Mesenchymal stem cell (in vitro differentiated cells and primary cell): ENCODE data around the gene RIMS1.
A peak's percentile ranks its signal among the peaks of the same experiment; 100 is the strongest.

ENCODE experiments used
- DNase-seq: peaks from one replicate; pipeline ENCODE4 v3.0.0-alpha.2; 2013
- H2AFZ ChIP-seq: one replicate; pipeline ENCODE4 v1.6.1; 2013; ENCODE audit warnings: low read depth, mild to moderate bottlenecking, control low read depth, inconsistent platforms, low read length, moderate library complexity
- H2AK5ac ChIP-seq: 2 replicates; pipeline ENCODE4 v1.6.1; 2013; ENCODE audit warnings: low read length, moderate library complexity, mild to moderate bottlenecking, inconsistent platforms; ENCODE audit not compliant: severe bottlenecking
- H2BK120ac ChIP-seq: one replicate; pipeline ENCODE4 v1.6.1; 2013; ENCODE audit warnings: low read depth, mild to moderate bottlenecking, inconsistent platforms, low read length, moderate library complexity
- H2BK12ac ChIP-seq, 2 experiments: one replicate each; pipeline ENCODE4 v1.6.1; 2013; ENCODE audit warnings: inconsistent platforms in 2 of 2, low read length in 2 of 2, mild to moderate bottlenecking in 2 of 2, moderate library complexity in 2 of 2, control low read depth in 1 of 2
- H2BK15ac ChIP-seq: one replicate; pipeline ENCODE4 v1.6.1; 2013; ENCODE audit warnings: mild to moderate bottlenecking, low read depth, inconsistent platforms; ENCODE audit not compliant: poor library complexity, severe bottlenecking
- H2BK5ac ChIP-seq: 2 replicates; pipeline ENCODE4 v1.6.1; 2013; ENCODE audit warnings: low read depth, mild to moderate bottlenecking, low read length, control low read depth, inconsistent platforms; ENCODE audit not compliant: poor library complexity, severe bottlenecking
- H3K14ac ChIP-seq, 2 experiments: one replicate each; pipeline ENCODE4 v1.6.1; 2013; ENCODE audit warnings: inconsistent platforms in 2 of 2, low read length in 2 of 2, control low read depth in 1 of 2, mild to moderate bottlenecking in 1 of 2, moderate library complexity in 1 of 2
- H3K18ac ChIP-seq, 2 experiments: one replicate each; pipeline ENCODE4 v1.6.1; 2013; ENCODE audit warnings: inconsistent platforms in 2 of 2, low read length in 2 of 2, control low read depth in 1 of 2, low read depth in 1 of 2, mild to moderate bottlenecking in 1 of 2
- H3K23ac ChIP-seq, 2 experiments: one replicate each; pipeline ENCODE4 v1.6.1; 2013; ENCODE audit warnings: inconsistent platforms in 2 of 2, low read length in 2 of 2, mild to moderate bottlenecking in 2 of 2, moderate library complexity in 2 of 2, control low read depth in 1 of 2
- H3K27ac ChIP-seq: 2 replicates; pipeline ENCODE4 v1.5.1; 2013; ENCODE audit warnings: mild to moderate bottlenecking, moderate library complexity, low read length, control low read depth, inconsistent platforms; ENCODE audit not compliant: poor library complexity, severe bottlenecking
- H3K27me3 ChIP-seq, 2 experiments: 2 replicates each; pipeline versions ENCODE4 v1.6.1 to v1.7.0; 2013; ENCODE audit warnings: low read length in 2 of 2, mild to moderate bottlenecking in 2 of 2, moderate library complexity in 2 of 2, control low read depth in 1 of 2, inconsistent platforms in 1 of 2; ENCODE audit not compliant: control insufficient read depth in 1 of 2, insufficient read depth in 1 of 2
- H3K36me3 ChIP-seq, 2 experiments: 2 replicates each; pipeline versions ENCODE4 v1.6.1 to v1.7.0; 2013; ENCODE audit warnings: low read length in 2 of 2, control low read depth in 1 of 2, inconsistent platforms in 1 of 2, low read depth in 1 of 2, mild to moderate bottlenecking in 1 of 2; ENCODE audit not compliant: insufficient read depth in 2 of 2, control insufficient read depth in 1 of 2
- H3K4ac ChIP-seq, 2 experiments: one replicate each; pipeline ENCODE4 v1.6.1; 2013; ENCODE audit warnings: inconsistent platforms in 2 of 2, low read length in 2 of 2, mild to moderate bottlenecking in 2 of 2, moderate library complexity in 2 of 2, control low read depth in 1 of 2, low read depth in 1 of 2
- H3K4me1 ChIP-seq: 2 replicates; pipeline ENCODE4 v1.6.1; 2013; ENCODE audit warnings: low read depth, low read length, control low read depth; ENCODE audit not compliant: control insufficient read depth, insufficient read depth
- H3K4me2 ChIP-seq: 2 replicates; pipeline ENCODE4 v1.6.1; 2013; ENCODE audit warnings: low read length, mild to moderate bottlenecking, inconsistent platforms; ENCODE audit not compliant: poor library complexity, severe bottlenecking
- H3K4me3 ChIP-seq, 2 experiments: 2 replicates each; pipeline versions ENCODE4 v1.5.1 to v1.7.0; 2013; ENCODE audit warnings: low read length in 2 of 2, mild to moderate bottlenecking in 2 of 2, control low read depth in 1 of 2, low read depth in 1 of 2; ENCODE audit not compliant: insufficient read depth in 1 of 2
- H3K79me1 ChIP-seq: replicated peaks from 2 replicates; pipeline ENCODE4 v1.6.1; 2013; ENCODE audit warnings: mild to moderate bottlenecking, control low read depth, low read length, inconsistent platforms; ENCODE audit not compliant: poor library complexity, severe bottlenecking
- H3K9ac ChIP-seq: 2 replicates; pipeline ENCODE4 v1.7.0; 2013; ENCODE audit warnings: mild to moderate bottlenecking, low read length, moderate library complexity
- H3K9me3 ChIP-seq: 2 replicates; pipeline ENCODE4 v1.7.0; 2013; ENCODE audit warnings: mild to moderate bottlenecking, low read length; ENCODE audit not compliant: control insufficient read depth
- H4K8ac ChIP-seq: one replicate; pipeline ENCODE4 v1.6.1; 2013; ENCODE audit warnings: inconsistent platforms, mild to moderate bottlenecking, low read length, moderate library complexity
- H4K91ac ChIP-seq: one replicate; pipeline ENCODE4 v1.6.1; 2013; ENCODE audit warnings: mild to moderate bottlenecking, low read length, inconsistent platforms
- WGBS: methylation state at CpG from one replicate; pipeline ENCODE4 v1.1.7; 2013; ENCODE audit warnings: mixed read lengths; 5-methylcytosine and 5-hydroxymethylcytosine counted together

The RIMS1 gene

DNA sequence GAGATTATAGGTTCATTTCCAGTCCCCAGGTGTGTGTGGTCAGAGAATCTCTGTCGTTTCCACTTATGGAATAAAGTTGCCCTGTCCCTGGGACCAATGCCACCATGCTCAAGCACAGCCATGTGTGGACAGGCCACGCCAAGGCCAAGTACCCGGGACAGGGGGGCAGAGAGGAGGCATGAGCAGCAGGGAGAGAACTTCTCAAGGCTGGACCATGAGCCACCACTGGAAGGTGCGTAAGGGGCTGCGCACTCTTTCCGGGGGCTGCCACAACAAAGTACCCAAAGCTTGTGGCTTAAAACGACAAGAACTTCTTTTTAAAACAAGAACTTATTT lies 526.3 kb downstream of the RIMS1 start:
- Histone ChIP-seq H2BK15ac (no peak overlapping the region), H3K9me3 (no peaks in the 10 kb centered on the region), H3K23ac (no peak overlapping the region), H2BK120ac (no peak overlapping the region), H3K27me3 (peaks cover 4 to 5% of the 10 kb centered on the region in 2 experiments), H3K27ac (no peak overlapping the region), H3K14ac (peak overlapping the region in 1 of 2 experiments; percentile 90), H3K79me1 (no peaks in the 10 kb centered on the region), H3K9ac (no peak overlapping the region), H3K18ac (no peak overlapping the region), H4K91ac (no peak overlapping the region), H2BK12ac (no peak overlapping the region), H2AK5ac (no peak overlapping the region), H2AFZ (no peak overlapping the region), H3K4me3 (peak overlapping the region in 1 of 2 experiments; percentile 36), H3K4ac (no peak overlapping the region), H4K8ac (no peak overlapping the region), H3K4me1 (no peaks in the 10 kb centered on the region), H3K4me2 (no peak overlapping the region), H3K36me3 (no peaks in the 10 kb centered on the region), H2BK5ac (no peak overlapping the region)
- DNase-seq = no peak
- 89% methylated on average over 7 of the region's 7 CpGs for WGBS

GRCh38 chr6:72413884-72414283 lies 527.5 kb downstream of the RIMS1 start:
- Histone ChIP-seq H2BK12ac (no peak overlapping the region), H3K14ac (no peak overlapping the region), H3K36me3 (no peaks in the 10 kb centered on the region), H2BK15ac (no peak overlapping the region), H4K8ac (no peak overlapping the region), H3K4me2 (no peak overlapping the region), H3K27ac (no peak overlapping the region), H3K4me3 (no peak overlapping the region), H2AK5ac (no peak overlapping the region), H3K18ac (no peak overlapping the region), H3K4me1 (no peaks in the 10 kb centered on the region), H3K9ac (no peak overlapping the region), H3K4ac (no peak overlapping the region), H3K9me3 (no peaks in the 10 kb centered on the region), H2BK5ac (no peak overlapping the region), H3K27me3 (peaks cover 4 to 5% of the 10 kb centered on the region in 2 experiments), H4K91ac (no peak overlapping the region), H2BK120ac (no peak overlapping the region), H3K23ac (no peak overlapping the region), H3K79me1 (no peaks in the 10 kb centered on the region), H2AFZ (no peak overlapping the region)
- 83% methylated on average over 8 of the region's 9 CpGs for WGBS
- no peak for DNase-seq

DNA sequence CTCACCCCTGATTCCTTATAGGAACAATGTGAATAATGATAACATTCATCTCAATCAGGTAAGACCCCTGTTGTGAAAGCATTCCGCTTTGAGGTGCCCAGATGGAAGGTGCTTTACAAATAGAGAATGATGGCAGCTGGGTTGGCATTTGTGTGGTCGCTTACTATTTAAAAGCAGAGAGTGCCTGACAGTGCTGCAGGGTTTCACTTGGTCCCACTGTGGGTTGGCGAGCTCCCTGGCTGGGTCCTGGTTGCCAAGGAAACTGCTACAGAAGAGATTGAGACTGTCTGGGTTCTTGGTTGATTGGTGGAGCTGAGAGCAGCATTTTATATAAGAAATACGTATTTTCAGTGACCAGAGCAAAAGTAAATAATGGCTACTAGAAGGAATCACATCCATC lies 528.3 kb downstream of the RIMS1 start:
- Histone ChIP-seq H3K4ac (no peak overlapping the region), H4K91ac (no peak overlapping the region), H3K4me2 (no peak overlapping the region), H3K23ac (no peak overlapping the region), H2AK5ac (no peak overlapping the region), H2BK15ac (no peak overlapping the region), H4K8ac (no peak overlapping the region), H3K18ac (no peak overlapping the region), H2BK120ac (no peak overlapping the region), H3K9ac (no peak overlapping the region), H3K27ac (no peak overlapping the region), H3K79me1 (no peaks in the 10 kb centered on the region), H3K14ac (no peak overlapping the region), H2AFZ (no peak overlapping the region), H3K9me3 (no peaks in the 10 kb centered on the region), H2BK5ac (no peak overlapping the region), H3K27me3 (peaks cover 4 to 5% of the 10 kb centered on the region in 2 experiments), H2BK12ac (no peak overlapping the region), H3K4me3 (no peak overlapping the region), H3K4me1 (no peaks in the 10 kb centered on the region), H3K36me3 (no peaks in the 10 kb centered on the region)
- DNase-seq = no peak
- 93% methylated on average over 3 of the region's 4 CpGs for WGBS

DNA sequence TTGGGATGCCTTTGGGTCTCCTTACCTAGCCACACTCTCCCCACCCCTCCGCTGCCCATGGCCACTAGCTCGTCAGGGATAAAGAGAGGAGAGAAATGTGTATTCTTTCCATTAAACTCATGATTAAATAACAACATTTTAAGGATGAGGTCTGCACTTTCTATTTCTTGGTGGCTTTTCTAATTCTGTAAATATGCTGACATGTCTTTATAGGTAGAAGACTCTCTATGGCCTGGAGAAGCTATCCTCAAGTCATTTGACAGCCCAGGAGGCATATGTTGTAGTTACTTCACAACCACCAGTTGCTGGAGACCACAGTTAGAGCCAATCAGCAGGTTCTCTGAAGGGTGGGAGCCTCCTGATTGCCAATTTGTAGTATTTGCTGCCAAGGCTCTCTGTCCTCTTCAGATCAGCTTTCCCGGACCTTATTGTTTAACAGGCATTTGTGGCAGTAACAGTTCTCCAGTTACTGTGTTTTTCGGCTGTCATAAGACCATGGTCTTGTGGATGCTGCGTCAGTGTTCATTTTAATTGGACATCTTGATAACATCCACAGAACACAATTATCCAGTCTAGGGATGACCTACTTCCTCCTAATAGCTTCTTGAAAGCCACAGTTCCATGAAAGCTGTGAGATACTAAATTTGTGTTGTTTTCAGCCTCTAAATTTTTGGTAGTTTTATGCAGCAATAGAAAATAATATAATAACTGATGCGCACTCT lies 530.6 kb downstream of the RIMS1 start:
- H2AK5ac ChIP-seq = no peak overlapping the region
- H2BK12ac ChIP-seq = no peak overlapping the region
- H4K8ac ChIP-seq = no peak overlapping the region
- H3K23ac ChIP-seq = no peak overlapping the region
- no peak overlapping the region for H2BK15ac ChIP-seq
- no peak overlapping the region for H3K18ac ChIP-seq
- no peak overlapping the region for H3K4me3 ChIP-seq
- H3K9me3 ChIP-seq = no peaks in the 10 kb centered on the region
- H3K27me3 ChIP-seq = peaks cover 4 to 5% of the 10 kb centered on the region in 2 experiments
- H2BK120ac ChIP-seq = no peak overlapping the region
- no peaks in the 10 kb centered on the region for H3K79me1 ChIP-seq
- no peak overlapping the region for H3K4me2 ChIP-seq
- WGBS = 85% methylated on average over 4 of the region's 6 CpGs
- no peak overlapping the region for H2BK5ac ChIP-seq
- no peak for DNase-seq
- H3K4me1 ChIP-seq = no peaks in the 10 kb centered on the region
- H2AFZ ChIP-seq = no peak overlapping the region
- H3K4ac ChIP-seq = no peak overlapping the region
- no peak overlapping the region for H3K14ac ChIP-seq
- no peak overlapping the region for H3K27ac ChIP-seq
- no peak overlapping the region for H4K91ac ChIP-seq
- H3K9ac ChIP-seq = no peak overlapping the region
- H3K36me3 ChIP-seq = no peaks in the 10 kb centered on the region
